Measurements from ENCODE around the gene MTHFD2L. TPM values are rescaled to one million over a fixed set of nuclear protein-coding genes. Genes with fewer than 3 reads are reported as not detected.
"Not testable (repeated sequence)": the region's sequence is repeated elsewhere in the genome, so short reads cannot be mapped to it uniquely, and the experiment has no call there.

MTHFD2L gene
- total RNA-seq, 2 donors from 2014 or later, result 5.8 to 26.9 TPM

DNA sequence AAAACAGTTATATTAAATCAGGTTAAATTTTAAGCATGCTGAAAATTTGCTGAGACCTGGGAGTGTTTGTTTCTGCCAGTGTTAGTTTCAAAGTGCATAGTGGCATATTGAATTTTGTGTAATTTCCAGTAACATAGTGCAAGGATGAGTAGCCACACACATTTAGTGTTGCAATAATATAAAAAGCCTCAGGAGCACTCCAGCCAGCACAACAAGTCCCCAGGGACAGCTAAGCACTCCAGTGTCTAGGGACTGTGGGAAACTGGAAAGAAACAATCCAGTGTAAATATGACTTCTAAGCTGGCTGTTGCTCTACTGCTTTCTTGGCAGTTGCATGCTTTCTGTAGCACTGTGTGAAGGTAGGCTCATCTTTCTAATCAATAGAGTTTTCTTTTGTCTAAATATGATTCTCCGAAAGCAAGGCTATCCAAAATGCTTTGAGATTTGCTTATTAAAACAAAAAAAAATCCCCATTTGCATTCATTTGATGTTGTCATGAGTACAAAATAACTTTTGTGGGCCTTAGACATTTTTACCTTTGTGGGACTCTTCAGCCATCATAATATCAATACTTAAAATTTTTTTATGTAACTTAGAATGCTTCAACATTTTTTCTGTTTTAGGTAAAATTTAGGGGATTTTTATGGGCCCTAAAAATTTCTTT is 34.7 kb upstream of the MTHFD2L start:
- H3K4me1 ChIP-seq (ENCODE audit: control insufficient read depth in 1 of 2, low read depth in 2 of 2), result peaks cover 4 to 22% of the 10 kb centered on the region in 2 donors
- no peaks in the 10 kb centered on the region for H3K36me3 ChIP-seq
- no peaks in the 10 kb centered on the region for H3K27me3 ChIP-seq (replicated peaks; ENCODE audit: insufficient read depth)
- H3K4me3 ChIP-seq, result no peak overlapping the region
- H3K27ac ChIP-seq, result no peak overlapping the region
- ATAC-seq (ENCODE audit: insufficient number of reproducible peaks, low FRiP score, low read depth), result peak; percentile 67
- TF ChIP-seq, protein P1, sequence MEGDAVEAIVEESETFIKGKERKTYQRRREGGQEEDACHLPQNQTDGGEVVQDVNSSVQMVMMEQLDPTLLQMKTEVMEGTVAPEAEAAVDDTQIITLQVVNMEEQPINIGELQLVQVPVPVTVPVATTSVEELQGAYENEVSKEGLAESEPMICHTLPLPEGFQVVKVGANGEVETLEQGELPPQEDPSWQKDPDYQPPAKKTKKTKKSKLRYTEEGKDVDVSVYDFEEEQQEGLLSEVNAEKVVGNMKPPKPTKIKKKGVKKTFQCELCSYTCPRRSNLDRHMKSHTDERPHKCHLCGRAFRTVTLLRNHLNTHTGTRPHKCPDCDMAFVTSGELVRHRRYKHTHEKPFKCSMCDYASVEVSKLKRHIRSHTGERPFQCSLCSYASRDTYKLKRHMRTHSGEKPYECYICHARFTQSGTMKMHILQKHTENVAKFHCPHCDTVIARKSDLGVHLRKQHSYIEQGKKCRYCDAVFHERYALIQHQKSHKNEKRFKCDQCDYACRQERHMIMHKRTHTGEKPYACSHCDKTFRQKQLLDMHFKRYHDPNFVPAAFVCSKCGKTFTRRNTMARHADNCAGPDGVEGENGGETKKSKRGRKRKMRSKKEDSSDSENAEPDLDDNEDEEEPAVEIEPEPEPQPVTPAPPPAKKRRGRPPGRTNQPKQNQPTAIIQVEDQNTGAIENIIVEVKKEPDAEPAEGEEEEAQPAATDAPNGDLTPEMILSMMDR (IDR thresholded peaks at IDR 0.05), result no peak
- H3K9me3 ChIP-seq, result no peaks in the 10 kb centered on the region
- DNase-seq (ENCODE audit: low spot score), result no peak

DNA sequence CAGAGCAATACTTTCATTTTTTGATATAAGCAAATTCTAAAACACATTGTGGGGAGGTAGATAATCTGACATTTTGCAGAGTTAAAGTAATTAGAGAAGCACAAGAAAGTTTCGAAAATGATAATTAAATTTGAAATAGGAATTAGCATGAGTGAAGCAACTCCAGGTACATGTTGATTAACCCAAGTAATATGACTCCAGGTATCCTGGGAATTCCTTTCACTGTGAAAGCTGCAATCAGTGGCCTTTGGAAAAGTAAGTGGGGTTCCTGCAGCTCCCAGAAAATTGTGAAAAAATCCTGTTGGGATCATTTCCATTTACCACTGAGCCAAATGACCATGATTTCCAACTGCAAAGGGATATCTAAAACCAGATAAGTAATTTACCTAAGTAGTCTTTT is 32.9 kb upstream of the MTHFD2L start:
- H3K4me3 ChIP-seq, result no peak overlapping the region
- no peaks in the 10 kb centered on the region for H3K27me3 ChIP-seq (replicated peaks; ENCODE audit: insufficient read depth)
- H3K36me3 ChIP-seq, result no peaks in the 10 kb centered on the region
- H3K27ac ChIP-seq, result no peak overlapping the region
- DNase-seq (ENCODE audit: low spot score) (no peak), ATAC-seq (ENCODE audit: insufficient number of reproducible peaks, low FRiP score, low read depth) (no peak)
- no peaks in the 10 kb centered on the region for H3K9me3 ChIP-seq
- H3K4me1 ChIP-seq (ENCODE audit: control insufficient read depth in 1 of 2, low read depth in 2 of 2), result peaks cover 4 to 8% of the 10 kb centered on the region in 2 donors
- TF ChIP-seq, protein P1 (IDR thresholded peaks at IDR 0.05), result no peak

DNA sequence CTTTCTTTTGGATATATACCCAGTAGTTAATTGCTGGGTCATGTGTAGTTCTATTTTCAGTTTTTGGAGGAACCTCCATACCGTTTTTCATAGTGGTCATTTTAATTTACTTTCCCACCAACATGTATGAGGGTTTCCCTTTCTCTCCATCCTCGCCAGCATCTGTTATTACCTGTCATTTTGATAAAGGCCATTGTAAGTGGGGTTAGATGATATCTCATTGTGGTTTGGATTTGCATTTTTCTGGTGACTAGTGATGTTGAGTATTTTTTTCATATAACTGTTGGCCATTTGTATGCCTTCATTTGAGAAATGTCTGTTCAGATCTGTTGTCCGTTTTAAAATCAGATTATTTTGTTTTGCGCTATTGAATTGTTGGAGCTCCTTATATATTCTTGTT is 30.2 kb upstream of the MTHFD2L start:
- no peaks in the 10 kb centered on the region for H3K36me3 ChIP-seq
- ATAC-seq (ENCODE audit: insufficient number of reproducible peaks, low FRiP score, low read depth) (no peak), DNase-seq (ENCODE audit: low spot score) (no peak)
- TF ChIP-seq, protein P1 (IDR thresholded peaks at IDR 0.05), result no peak
- H3K4me1 ChIP-seq (ENCODE audit: control insufficient read depth in 1 of 2, low read depth in 2 of 2), result peaks cover 3 to 7% of the 10 kb centered on the region in 2 donors
- no peaks in the 10 kb centered on the region for H3K27me3 ChIP-seq (replicated peaks; ENCODE audit: insufficient read depth)
- no peak overlapping the region for H3K4me3 ChIP-seq
- no peak overlapping the region for H3K27ac ChIP-seq
- H3K9me3 ChIP-seq, result no peaks in the 10 kb centered on the region

DNA sequence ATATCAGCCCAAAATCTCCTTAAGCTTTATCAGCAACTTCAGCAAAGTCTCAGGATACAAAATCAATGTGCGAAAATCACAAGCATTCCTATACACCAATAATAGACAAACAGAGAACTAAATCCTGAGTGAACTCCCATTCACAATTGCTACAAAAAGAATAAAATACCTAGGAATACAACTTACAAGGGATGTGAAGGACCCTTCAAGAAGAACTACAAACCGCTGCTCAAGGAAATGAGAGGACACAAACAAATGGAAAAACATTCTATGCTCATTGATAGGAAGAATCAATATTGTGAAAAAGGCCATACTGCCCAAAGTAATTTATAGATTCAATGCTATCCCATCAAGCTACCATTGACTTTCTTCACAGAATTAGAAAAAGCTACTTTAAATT is 27.1 kb upstream of the MTHFD2L start:
- H3K9me3 ChIP-seq; DNase-seq (ENCODE audit: low spot score); H3K4me1 ChIP-seq (ENCODE audit: control insufficient read depth in 1 of 2, low read depth in 2 of 2); H3K27ac ChIP-seq; ATAC-seq (ENCODE audit: insufficient number of reproducible peaks, low FRiP score, low read depth); H3K27me3 ChIP-seq (replicated peaks; ENCODE audit: insufficient read depth); H3K36me3 ChIP-seq; H3K4me3 ChIP-seq: not testable (repeated sequence)

DNA sequence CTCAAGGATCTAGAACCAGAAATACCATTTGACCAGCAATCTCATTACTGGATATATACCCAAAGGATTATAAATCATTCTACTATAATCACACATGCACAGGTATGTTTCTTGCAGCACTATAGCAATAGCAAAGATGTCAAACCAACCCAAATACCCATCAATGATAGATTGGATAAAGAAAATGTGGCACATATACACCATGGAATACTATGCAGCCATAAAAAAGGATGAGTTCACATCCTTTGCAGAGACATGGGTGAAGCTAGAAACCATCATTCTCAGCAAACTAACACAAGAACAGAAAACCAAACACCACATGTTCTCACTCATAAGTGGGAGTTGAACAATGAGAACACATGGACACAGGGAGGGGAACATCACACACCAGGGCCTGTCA is 25.7 kb upstream of the MTHFD2L start:
- H3K27ac ChIP-seq; H3K9me3 ChIP-seq; H3K4me3 ChIP-seq; H3K4me1 ChIP-seq (ENCODE audit: control insufficient read depth in 1 of 2, low read depth in 2 of 2); ATAC-seq (ENCODE audit: insufficient number of reproducible peaks, low FRiP score, low read depth); DNase-seq (ENCODE audit: low spot score); H3K36me3 ChIP-seq; H3K27me3 ChIP-seq (replicated peaks; ENCODE audit: insufficient read depth): not testable (repeated sequence)

DNA sequence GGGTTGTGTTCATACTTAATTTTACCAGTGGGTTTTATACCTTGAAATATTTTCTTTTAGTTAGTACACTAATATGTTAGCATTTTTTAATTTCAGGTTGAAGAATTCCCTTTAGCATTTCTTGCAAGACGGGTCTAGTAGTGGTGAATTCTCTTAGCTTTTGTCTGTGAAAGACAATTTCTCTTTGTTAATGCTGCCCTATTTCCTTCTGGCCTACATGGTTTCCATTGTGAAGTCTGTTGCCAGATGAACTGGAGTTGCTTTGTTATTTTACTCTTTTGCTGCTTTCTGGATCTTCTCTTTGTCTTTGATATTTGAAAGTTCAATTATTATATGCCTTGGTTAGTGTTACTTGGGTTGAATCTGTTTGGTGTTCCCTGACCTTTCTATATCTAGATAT is 25.0 kb upstream of the MTHFD2L start:
- TF ChIP-seq, protein P1 (IDR thresholded peaks at IDR 0.05), result no peak
- Histone ChIP-seq H3K4me1 (ENCODE audit: control insufficient read depth in 1 of 2, low read depth in 2 of 2) (no peaks in the 10 kb centered on the region), H3K27me3 (replicated peaks; ENCODE audit: insufficient read depth) (no peaks in the 10 kb centered on the region), H3K4me3 (no peak overlapping the region), H3K9me3 (no peaks in the 10 kb centered on the region), H3K27ac (no peak overlapping the region), H3K36me3 (no peaks in the 10 kb centered on the region)
- DNase-seq (ENCODE audit: low spot score) (no peak), ATAC-seq (ENCODE audit: insufficient number of reproducible peaks, low FRiP score, low read depth) (no peak)

Data from thoracic aorta (tissue), 2 donors.